HEK293T (cell line): ENCODE results near the gene PC.

Experiments used
- ARNT ChIP-seq: fragments of 450-650 bp; IDR thresholded peaks from 2 replicates; pipeline ENCODE4 v1.6.1; 2017; ENCODE audit warnings: mild to moderate bottlenecking
- BHLHE40 ChIP-seq: fragments of 450-650 bp; IDR thresholded peaks from 2 replicates; pipeline ENCODE4 v1.6.1; 2016; ENCODE audit warnings: mild to moderate bottlenecking, moderate library complexity, borderline replicate concordance
- CTBP1 ChIP-seq: fragments of 450-650 bp; IDR thresholded peaks from 2 replicates; pipeline ENCODE4 v1.6.1; 2016; ENCODE audit warnings: borderline replicate concordance
- ELF4 ChIP-seq: fragments of 450-650 bp; IDR thresholded peaks from 2 replicates; pipeline ENCODE4 v1.6.1; 2017; ENCODE audit warnings: antibody characterized with exemption
- FOXA1 ChIP-seq: fragments of 450-650 bp; IDR thresholded peaks from 2 replicates; pipeline ENCODE4 v1.6.1; 2016; ENCODE audit warnings: mild to moderate bottlenecking
- FOXK2 ChIP-seq: fragments of 450-650 bp; IDR thresholded peaks from 2 replicates; pipeline ENCODE4 v1.6.1; 2016; ENCODE audit warnings: mild to moderate bottlenecking
- FOXM1 ChIP-seq: fragments of 450-650 bp; IDR thresholded peaks from 2 replicates; pipeline ENCODE4 v1.6.1; 2017; ENCODE audit warnings: mild to moderate bottlenecking, borderline replicate concordance
- HDGF ChIP-seq: fragments of 450-650 bp; IDR thresholded peaks from 2 replicates; pipeline ENCODE4 v1.6.1; 2017; ENCODE audit warnings: antibody characterized with exemption, borderline replicate concordance
- L3MBTL2 ChIP-seq: fragments of 450-650 bp; conservative IDR thresholded peaks from 2 replicates; pipeline ENCODE4 v1.6.1; 2016; ENCODE audit warnings: mild to moderate bottlenecking
- NFRKB ChIP-seq: fragments of 450-650 bp; IDR thresholded peaks from 2 replicates; pipeline ENCODE4 v1.6.1; 2016; ENCODE audit warnings: mild to moderate bottlenecking, moderate library complexity
- PKNOX1 ChIP-seq: fragments of 450-650 bp; IDR thresholded peaks from 2 replicates; pipeline ENCODE4 v1.6.1; 2016
- SP1 ChIP-seq: fragments of 450-650 bp; IDR thresholded peaks from 2 replicates; pipeline ENCODE4 v1.6.1; 2017
- SUZ12 ChIP-seq: fragments of 450-650 bp; IDR thresholded peaks from 2 replicates; pipeline ENCODE4 v1.6.1; 2016; ENCODE audit warnings: mild to moderate bottlenecking
- ZNF384 ChIP-seq: fragments of 450-650 bp; IDR thresholded peaks from 2 replicates; pipeline ENCODE4 v1.6.1; 2016

- TF ChIP-seq SP1 (no peak), PKNOX1 (no peak), BHLHE40 (no peak), NFRKB (no peak), FOXA1 (no peak), FOXK2 (no peak), ZNF384 (no peak), HDGF (no peak), SUZ12 (no peak), ELF4 (no peak), ARNT (no peak), FOXM1 (no peak), CTBP1 (no peak), L3MBTL2 (no peak)
Observed at GRCh38 chr11:66820381-66820780, 137.8 kb downstream of the PC start.
